ENCODE data around the gene PTPRD. TPM values are rescaled to one million over a fixed set of nuclear protein-coding genes. Genes with fewer than 3 reads are reported as not detected.

PTPRD gene
- total and polyA plus RNA-seq, 7 experiments from 2014 or later: 0.71 TPM; not detected in 6

GRCh38 chr9:9881692-9882091 is 731.1 kb downstream of the PTPRD start:
- H3K4me3 Mint-ChIP-seq: no peak overlapping the region
- no peak overlapping the region for H3K27ac Mint-ChIP-seq

GRCh38 chr9:9874270-9874669 is 738.5 kb downstream of the PTPRD start:
- Histone ChIP-seq H3K4me3 (ENCODE audit: low read length) (no peak overlapping the region), H3K27me3 (ENCODE audit: control insufficient read depth in 2 of 2, insufficient read depth in 2 of 2, low read length in 2 of 2) (no peaks in the 10 kb centered on the region), H3K36me3 (ENCODE audit: control insufficient read depth in 2 of 3, insufficient read depth in 3 of 3, low read length in 3 of 3) (no peaks in the 10 kb centered on the region), H3K27ac (ENCODE audit: low read depth, low read length) (no peak overlapping the region), H3K4me1 (ENCODE audit: control insufficient read depth in 2 of 2, insufficient read depth in 2 of 2, low read length in 2 of 2) (no peaks in the 10 kb centered on the region), H3K9me3 (ENCODE audit: control insufficient read depth in 2 of 3, low read length in 3 of 3) (no peaks in the 10 kb centered on the region)
- no peaks in the 10 kb centered on the region for H3K27me3 Mint-ChIP-seq
- no peaks in the 10 kb centered on the region for H3K36me3 Mint-ChIP-seq
- CTCF ChIA-PET: no interaction called here
- POLR2A ChIA-PET: no interaction called here
- intact Hi-C loops (cut with micrococcal nuclease): no loop called here
- DNase-seq (no peak), ATAC-seq (no peak)
- peaks cover 0 to 6% (median 0%) of the 10 kb centered on the region in 11 donors for H3K9me3 Mint-ChIP-seq
- H3K27ac Mint-ChIP-seq: no peak overlapping the region
- H3K4me3 Mint-ChIP-seq: no peak overlapping the region
- H3K4me1 Mint-ChIP-seq: no peaks in the 10 kb centered on the region

More at GRCh38 chr9:9881692-9882091, 731.1 kb downstream of the PTPRD start:
- Histone ChIP-seq H3K27ac (ENCODE audit: low read depth, low read length) (no peak overlapping the region), H3K4me3 (ENCODE audit: low read length) (no peak overlapping the region), H3K4me1 (ENCODE audit: control insufficient read depth in 2 of 2, insufficient read depth in 2 of 2, low read length in 2 of 2) (no peaks in the 10 kb centered on the region), H3K27me3 (ENCODE audit: control insufficient read depth in 2 of 2, insufficient read depth in 2 of 2, low read length in 2 of 2) (no peaks in the 10 kb centered on the region), H3K36me3 (ENCODE audit: control insufficient read depth in 2 of 3, insufficient read depth in 3 of 3, low read length in 3 of 3) (no peaks in the 10 kb centered on the region), H3K9me3 (ENCODE audit: control insufficient read depth in 2 of 3, low read length in 3 of 3) (no peaks in the 10 kb centered on the region)
- ChIA-PET POLR2A (no interaction called here), CTCF (no interaction called here)
- Mint-ChIP-seq H3K27me3 (no peaks in the 10 kb centered on the region), H3K36me3 (no peaks in the 10 kb centered on the region), H3K9me3 (peaks cover 0 to 7% (median under 1%) of the 10 kb centered on the region in 11 donors), H3K4me1 (no peaks in the 10 kb centered on the region)
- intact Hi-C loops (cut with micrococcal nuclease): no loop called here
- ATAC-seq (no peak), DNase-seq (no peak)

GRCh38 chr9:9862235-9862810 is 750.5 kb downstream of the PTPRD start:
- CTCF ChIA-PET: no interaction called here
- DNase-seq: no peak
- Mint-ChIP-seq H3K4me1 (no peaks in the 10 kb centered on the region), H3K36me3 (no peaks in the 10 kb centered on the region), H3K27ac (no peak overlapping the region), H3K9me3 (peaks cover 0 to 5% (median 0%) of the 10 kb centered on the region in 11 donors), H3K27me3 (no peaks in the 10 kb centered on the region), H3K4me3 (no peak overlapping the region)
- intact Hi-C loops (cut with micrococcal nuclease): no loop called here
- no peaks in the 10 kb centered on the region for H3K36me3 ChIP-seq (ENCODE audit: control insufficient read depth in 2 of 3, insufficient read depth in 3 of 3, low read length in 3 of 3)
- no peaks in the 10 kb centered on the region for H3K27me3 ChIP-seq (ENCODE audit: control insufficient read depth in 2 of 2, insufficient read depth in 2 of 2, low read length in 2 of 2)
- H3K4me1 ChIP-seq (ENCODE audit: control insufficient read depth in 2 of 2, insufficient read depth in 2 of 2, low read length in 2 of 2): no peaks in the 10 kb centered on the region
- H3K9me3 ChIP-seq (ENCODE audit: control insufficient read depth in 2 of 3, low read length in 3 of 3): no peaks in the 10 kb centered on the region
- H3K27ac ChIP-seq (ENCODE audit: low read depth, low read length): no peak overlapping the region
- ATAC-seq: no peak
- no peak overlapping the region for H3K4me3 ChIP-seq (ENCODE audit: low read length)
- POLR2A ChIA-PET: no interaction called here

DNA sequence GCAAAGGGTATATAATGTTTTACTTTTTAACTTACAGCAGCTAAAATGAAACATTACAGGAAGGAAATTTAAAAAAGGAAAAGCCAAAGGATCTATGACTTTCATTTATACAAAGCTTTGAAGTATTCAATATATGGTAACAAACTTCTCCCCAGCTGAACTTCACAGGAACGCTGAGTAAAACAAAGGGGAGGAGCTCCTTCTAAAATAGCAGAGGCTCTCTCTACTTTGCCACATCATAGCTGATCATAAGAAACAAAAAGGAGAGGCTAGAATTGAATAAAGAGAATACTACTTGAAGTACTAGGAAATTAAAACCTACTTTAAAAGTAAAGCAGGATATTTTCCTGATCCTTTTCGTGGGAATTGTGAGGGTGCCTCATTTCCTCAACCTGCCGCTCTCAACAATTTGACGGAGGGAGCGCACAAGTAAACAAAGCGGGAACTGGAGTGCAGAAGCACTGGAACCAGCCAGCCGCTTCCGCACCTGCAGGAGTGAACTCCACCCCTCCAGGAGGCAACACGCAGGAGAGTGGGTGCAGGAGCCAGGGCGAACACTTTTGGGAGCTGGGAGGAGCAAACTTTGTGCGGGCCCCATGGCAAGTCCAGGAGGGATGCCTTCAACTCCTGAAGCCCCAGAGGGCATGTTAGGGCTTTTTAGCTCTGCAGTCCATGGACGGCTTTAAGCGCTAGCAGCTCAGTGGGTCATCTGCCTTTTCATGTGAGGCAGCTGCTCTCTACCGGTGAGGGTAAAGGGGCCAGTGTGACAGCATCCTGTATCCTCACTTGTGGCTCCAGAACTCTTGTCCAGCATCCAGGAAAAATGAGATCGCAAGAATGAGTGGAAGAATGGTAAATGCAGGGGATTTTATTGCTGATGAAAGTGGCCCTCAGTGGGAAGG is 757.4 kb downstream of the PTPRD start:
- Histone ChIP-seq H3K27me3 (ENCODE audit: control insufficient read depth in 2 of 2, insufficient read depth in 2 of 2, low read length in 2 of 2) (no peaks in the 10 kb centered on the region), H3K4me1 (ENCODE audit: control insufficient read depth in 2 of 2, insufficient read depth in 2 of 2, low read length in 2 of 2) (no peaks in the 10 kb centered on the region), H3K27ac (ENCODE audit: low read depth, low read length) (no peak overlapping the region), H3K36me3 (ENCODE audit: control insufficient read depth in 2 of 3, insufficient read depth in 3 of 3, low read length in 3 of 3) (no peaks in the 10 kb centered on the region), H3K9me3 (ENCODE audit: control insufficient read depth in 2 of 3, low read length in 3 of 3) (no peaks in the 10 kb centered on the region), H3K4me3 (ENCODE audit: low read length) (no peak overlapping the region)
- Mint-ChIP-seq H3K9me3 (peaks cover 0 to 4% (median 0%) of the 10 kb centered on the region in 11 donors), H3K27ac (no peak overlapping the region), H3K4me3 (no peak overlapping the region), H3K27me3 (no peaks in the 10 kb centered on the region), H3K36me3 (no peaks in the 10 kb centered on the region), H3K4me1 (no peaks in the 10 kb centered on the region)
- intact Hi-C loops (cut with micrococcal nuclease): no loop called here
- ATAC-seq (no peak), DNase-seq (no peak)
- CTCF ChIA-PET: no interaction called here
- POLR2A ChIA-PET: no interaction called here

- no peak for DNase-seq
- no peaks in the 10 kb centered on the region for H3K9me3 ChIP-seq (ENCODE audit: control insufficient read depth in 2 of 3, low read length in 3 of 3)
- no peak overlapping the region for H3K27ac Mint-ChIP-seq
- H3K9me3 Mint-ChIP-seq: peaks cover 0 to 10% (median 0%) of the 10 kb centered on the region in 11 donors
- CTCF ChIA-PET: no interaction called here
- no peak overlapping the region for H3K4me3 Mint-ChIP-seq
- POLR2A ChIA-PET: no interaction called here
- H3K36me3 ChIP-seq (ENCODE audit: control insufficient read depth in 2 of 3, insufficient read depth in 3 of 3, low read length in 3 of 3): no peaks in the 10 kb centered on the region
- H3K27ac ChIP-seq (ENCODE audit: low read depth, low read length): no peak overlapping the region
- H3K4me3 ChIP-seq (ENCODE audit: low read length): no peak overlapping the region
- no peaks in the 10 kb centered on the region for H3K4me1 ChIP-seq (ENCODE audit: control insufficient read depth in 2 of 2, insufficient read depth in 2 of 2, low read length in 2 of 2)
- peaks cover 0 to 7% (median 0%) of the 10 kb centered on the region in 7 donors for H3K4me1 Mint-ChIP-seq
- intact Hi-C loops (cut with micrococcal nuclease): no loop called here
- no peaks in the 10 kb centered on the region for H3K36me3 Mint-ChIP-seq
- H3K27me3 ChIP-seq (ENCODE audit: control insufficient read depth in 2 of 2, insufficient read depth in 2 of 2, low read length in 2 of 2): no peaks in the 10 kb centered on the region
- no peak for ATAC-seq
- H3K27me3 Mint-ChIP-seq: no peaks in the 10 kb centered on the region
Observed at GRCh38 chr9:9847750-9848149, 765.1 kb downstream of the PTPRD start.

- DNase-seq (no peak), ATAC-seq (no peak)
- no peaks in the 10 kb centered on the region for H3K36me3 ChIP-seq (ENCODE audit: control insufficient read depth in 2 of 3, insufficient read depth in 3 of 3, low read length in 3 of 3)
- Mint-ChIP-seq H3K27me3 (no peaks in the 10 kb centered on the region), H3K36me3 (no peaks in the 10 kb centered on the region), H3K4me3 (peak overlapping the region in 1 of 10 donors; percentile 2), H3K9me3 (peaks cover 0 to 10% (median 0%) of the 10 kb centered on the region in 11 donors), H3K4me1 (peaks cover 0 to 7% (median 0%) of the 10 kb centered on the region in 7 donors), H3K27ac (peak overlapping the region in 1 of 9 donors; percentile 6)
- POLR2A ChIA-PET: no interaction called here
- no peaks in the 10 kb centered on the region for H3K4me1 ChIP-seq (ENCODE audit: control insufficient read depth in 2 of 2, insufficient read depth in 2 of 2, low read length in 2 of 2)
- CTCF ChIA-PET: no interaction called here
- H3K27me3 ChIP-seq (ENCODE audit: control insufficient read depth in 2 of 2, insufficient read depth in 2 of 2, low read length in 2 of 2): no peaks in the 10 kb centered on the region
- H3K4me3 ChIP-seq (ENCODE audit: low read length): no peak overlapping the region
- H3K9me3 ChIP-seq (ENCODE audit: control insufficient read depth in 2 of 3, low read length in 3 of 3): no peaks in the 10 kb centered on the region
- no peak overlapping the region for H3K27ac ChIP-seq (ENCODE audit: low read depth, low read length)
- intact Hi-C loops (cut with micrococcal nuclease): no loop called here
Observed at GRCh38 chr9:9846557-9846956, 766.2 kb downstream of the PTPRD start.

GRCh38 chr9:9820436-9820835 is 792.4 kb downstream of the PTPRD start:
- H3K4me1 ChIP-seq (ENCODE audit: control insufficient read depth in 2 of 2, insufficient read depth in 2 of 2, low read length in 2 of 2): no peaks in the 10 kb centered on the region
- H3K27ac Mint-ChIP-seq: no peak overlapping the region
- H3K4me3 Mint-ChIP-seq: no peak overlapping the region
- H3K27me3 Mint-ChIP-seq: no peaks in the 10 kb centered on the region
- H3K9me3 ChIP-seq (ENCODE audit: control insufficient read depth in 2 of 3, low read length in 3 of 3): no peaks in the 10 kb centered on the region
- peaks cover 0 to 3% (median 0%) of the 10 kb centered on the region in 11 donors for H3K9me3 Mint-ChIP-seq
- H3K27ac ChIP-seq (ENCODE audit: low read depth, low read length): no peak overlapping the region
- H3K27me3 ChIP-seq (ENCODE audit: control insufficient read depth in 2 of 2, insufficient read depth in 2 of 2, low read length in 2 of 2): no peaks in the 10 kb centered on the region
- intact Hi-C loops (cut with micrococcal nuclease): no loop called here
- POLR2A ChIA-PET: no interaction called here
- ATAC-seq: no peak
- no peaks in the 10 kb centered on the region for H3K36me3 Mint-ChIP-seq
- no peak overlapping the region for H3K4me3 ChIP-seq (ENCODE audit: low read length)
- no peak for DNase-seq
- H3K36me3 ChIP-seq (ENCODE audit: control insufficient read depth in 2 of 3, insufficient read depth in 3 of 3, low read length in 3 of 3): no peaks in the 10 kb centered on the region
- peaks cover 0 to 2% (median 0%) of the 10 kb centered on the region in 7 donors for H3K4me1 Mint-ChIP-seq
- CTCF ChIA-PET: no interaction called here
